Kidney epithelial cell (primary cell): Measurements from ENCODE around the gene C1QTNF7. TPM values are rescaled to one million over a fixed set of nuclear protein-coding genes. Genes with fewer than 3 reads are reported as not detected.

Experiments
- DNase-seq: peaks from one replicate; pipeline ENCODE4 v3.0.0-alpha.2; 2010; ENCODE audit warnings: low read depth
- H3K27me3 ChIP-seq: 2 replicates; pipeline ENCODE4 v1.6.0; 2011; ENCODE audit warnings: low read length; ENCODE audit not compliant: control insufficient read depth, insufficient read depth
- H3K36me3 ChIP-seq: 2 replicates; pipeline ENCODE4 v1.5.1; 2011; ENCODE audit warnings: low read length; ENCODE audit not compliant: control insufficient read depth, insufficient read depth
- H3K4me3 ChIP-seq: 2 replicates; pipeline ENCODE4 v1.5.1; 2011; ENCODE audit warnings: low read depth, mild to moderate bottlenecking, control low read depth, low read length
- total RNA-seq: library from RNA; depleted of rRNA; stranded (reverse); fragments of >200 nt; gene quantifications from 2 replicates; pipeline ENCODE4 v1.2.3, GENCODE V29; 2015
- TF ChIP-seq, protein P1 (sequence below): IDR thresholded peaks from 2 replicates; pipeline ENCODE4 v1.5.1; 2011; ENCODE audit warnings: mild to moderate bottlenecking, moderate library complexity, low read length, control low read depth, inconsistent platforms; ENCODE audit not compliant: insufficient read depth, poor library complexity, severe bottlenecking

The C1QTNF7 gene
- total RNA-seq, 1 donor from 2014 or later = not detected

DNA sequence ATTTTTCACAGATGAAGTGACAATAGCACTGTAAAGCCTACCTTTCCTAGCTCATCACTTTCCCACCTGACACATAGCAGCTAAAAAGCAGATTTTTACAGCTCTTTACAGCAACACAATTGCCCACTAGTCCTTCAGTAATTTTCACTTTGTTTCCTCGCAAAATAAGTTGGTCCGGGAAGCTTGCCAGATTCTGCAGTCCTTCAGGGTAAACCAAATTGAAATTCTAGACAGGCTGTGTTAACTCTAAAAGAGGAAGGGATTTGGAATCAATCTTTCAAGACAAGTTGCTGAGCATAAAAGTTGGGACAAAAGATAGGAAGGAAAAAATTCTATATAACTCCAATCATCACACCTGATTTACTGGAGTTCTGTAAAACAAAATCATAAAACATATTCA, 8.7 kb downstream of the C1QTNF7 start:
- H3K36me3 ChIP-seq = no peaks in the 10 kb centered on the region
- no peaks in the 10 kb centered on the region for H3K27me3 ChIP-seq
- TF ChIP-seq, protein P1, sequence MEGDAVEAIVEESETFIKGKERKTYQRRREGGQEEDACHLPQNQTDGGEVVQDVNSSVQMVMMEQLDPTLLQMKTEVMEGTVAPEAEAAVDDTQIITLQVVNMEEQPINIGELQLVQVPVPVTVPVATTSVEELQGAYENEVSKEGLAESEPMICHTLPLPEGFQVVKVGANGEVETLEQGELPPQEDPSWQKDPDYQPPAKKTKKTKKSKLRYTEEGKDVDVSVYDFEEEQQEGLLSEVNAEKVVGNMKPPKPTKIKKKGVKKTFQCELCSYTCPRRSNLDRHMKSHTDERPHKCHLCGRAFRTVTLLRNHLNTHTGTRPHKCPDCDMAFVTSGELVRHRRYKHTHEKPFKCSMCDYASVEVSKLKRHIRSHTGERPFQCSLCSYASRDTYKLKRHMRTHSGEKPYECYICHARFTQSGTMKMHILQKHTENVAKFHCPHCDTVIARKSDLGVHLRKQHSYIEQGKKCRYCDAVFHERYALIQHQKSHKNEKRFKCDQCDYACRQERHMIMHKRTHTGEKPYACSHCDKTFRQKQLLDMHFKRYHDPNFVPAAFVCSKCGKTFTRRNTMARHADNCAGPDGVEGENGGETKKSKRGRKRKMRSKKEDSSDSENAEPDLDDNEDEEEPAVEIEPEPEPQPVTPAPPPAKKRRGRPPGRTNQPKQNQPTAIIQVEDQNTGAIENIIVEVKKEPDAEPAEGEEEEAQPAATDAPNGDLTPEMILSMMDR = no peak
- no peak overlapping the region for H3K4me3 ChIP-seq
- peak; percentile 9 for DNase-seq

DNA sequence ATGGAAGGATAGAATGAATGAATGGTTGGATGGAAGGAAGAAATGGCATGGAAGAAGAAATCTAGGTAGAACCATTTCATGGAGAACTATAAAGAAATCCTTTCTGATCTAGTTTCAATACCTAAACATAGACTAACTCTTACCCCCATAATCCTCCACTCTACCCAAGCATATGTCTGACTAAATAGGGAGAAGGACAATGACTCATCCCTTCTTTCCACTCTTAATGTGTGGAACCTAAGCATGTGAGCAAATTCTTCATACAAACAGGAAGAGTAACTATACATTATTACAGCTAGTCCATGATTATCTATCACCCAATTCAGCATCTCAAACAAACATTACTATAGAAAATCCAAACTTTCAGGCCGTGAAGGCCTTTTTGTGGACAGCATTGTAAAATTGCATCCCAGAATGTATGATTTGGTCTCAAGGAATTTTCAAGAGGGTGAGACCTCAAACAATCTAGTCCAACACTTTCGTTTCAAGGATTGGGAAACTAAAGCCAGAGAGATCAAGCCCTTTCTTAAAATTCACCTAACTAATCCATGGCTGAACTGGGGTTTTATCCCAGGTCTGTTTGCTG, 11.2 kb downstream of the C1QTNF7 start:
- Histone ChIP-seq H3K36me3 (no peaks in the 10 kb centered on the region), H3K4me3 (no peak overlapping the region), H3K27me3 (no peaks in the 10 kb centered on the region)
- TF ChIP-seq, protein P1 = no peak
- DNase-seq = no peak

DNA sequence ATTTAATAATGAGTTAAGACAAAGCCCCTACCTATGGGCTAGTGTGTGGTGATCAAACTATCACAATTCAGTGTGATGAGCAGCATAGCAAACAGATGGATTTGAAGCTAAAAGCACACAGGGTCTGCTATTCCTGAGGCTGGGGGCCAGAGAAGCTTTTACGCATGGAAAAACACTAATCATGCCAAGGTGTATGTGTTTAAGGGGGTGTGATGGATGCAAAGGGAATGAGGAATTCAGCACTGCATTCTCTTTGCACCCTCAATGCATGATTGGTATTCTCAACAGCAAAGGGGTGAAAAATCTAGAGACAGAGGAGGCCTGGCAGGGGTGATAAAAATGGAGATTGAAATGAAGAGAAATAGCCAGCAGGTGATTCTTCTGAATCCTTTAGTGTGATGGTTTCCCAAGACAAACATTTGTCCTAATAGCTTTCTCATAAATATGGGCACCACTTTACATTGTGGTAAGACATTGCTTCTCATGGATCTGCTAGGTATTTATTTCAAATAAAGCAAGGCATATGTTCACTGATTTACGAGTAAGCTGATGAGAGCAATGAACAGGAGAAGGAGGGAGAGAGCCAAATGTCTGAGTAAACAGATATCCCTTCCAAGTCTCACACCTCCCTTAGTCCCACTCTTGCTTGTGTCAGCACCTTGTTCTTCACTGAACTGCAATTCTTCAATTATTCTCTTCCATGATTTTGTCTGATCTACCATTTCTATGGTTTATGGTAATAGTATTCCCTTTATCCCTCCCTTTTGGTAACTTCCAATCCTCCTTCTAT, 15.7 kb downstream of the C1QTNF7 start:
- Histone ChIP-seq H3K36me3 (no peaks in the 10 kb centered on the region), H3K4me3 (no peak overlapping the region), H3K27me3 (no peaks in the 10 kb centered on the region)
- TF ChIP-seq, protein P1 = no peak
- DNase-seq = no peak

DNA sequence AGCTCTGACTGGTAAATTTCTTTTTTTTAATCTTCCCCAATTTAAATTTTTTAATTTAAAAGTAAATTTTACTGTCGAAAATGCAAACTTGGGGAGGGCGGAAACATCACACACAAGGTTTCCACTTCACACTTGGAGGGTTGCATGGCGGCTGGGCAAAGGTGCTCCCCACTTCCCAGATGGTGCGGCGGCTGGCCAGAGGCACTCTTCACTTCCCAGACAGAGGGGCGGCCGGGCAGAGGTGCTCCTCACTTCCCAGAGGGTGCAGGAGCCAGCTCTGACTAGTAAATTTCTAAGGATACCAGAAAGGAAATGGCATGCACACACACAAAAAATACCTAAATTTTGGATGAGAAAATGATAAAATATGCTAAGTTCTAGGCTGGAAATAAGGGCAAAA, 16.4 kb downstream of the C1QTNF7 start:
- Histone ChIP-seq H3K27me3 (no peaks in the 10 kb centered on the region), H3K36me3 (no peaks in the 10 kb centered on the region), H3K4me3 (no peak overlapping the region)
- no peak for DNase-seq
- TF ChIP-seq, protein P1 = no peak

DNA sequence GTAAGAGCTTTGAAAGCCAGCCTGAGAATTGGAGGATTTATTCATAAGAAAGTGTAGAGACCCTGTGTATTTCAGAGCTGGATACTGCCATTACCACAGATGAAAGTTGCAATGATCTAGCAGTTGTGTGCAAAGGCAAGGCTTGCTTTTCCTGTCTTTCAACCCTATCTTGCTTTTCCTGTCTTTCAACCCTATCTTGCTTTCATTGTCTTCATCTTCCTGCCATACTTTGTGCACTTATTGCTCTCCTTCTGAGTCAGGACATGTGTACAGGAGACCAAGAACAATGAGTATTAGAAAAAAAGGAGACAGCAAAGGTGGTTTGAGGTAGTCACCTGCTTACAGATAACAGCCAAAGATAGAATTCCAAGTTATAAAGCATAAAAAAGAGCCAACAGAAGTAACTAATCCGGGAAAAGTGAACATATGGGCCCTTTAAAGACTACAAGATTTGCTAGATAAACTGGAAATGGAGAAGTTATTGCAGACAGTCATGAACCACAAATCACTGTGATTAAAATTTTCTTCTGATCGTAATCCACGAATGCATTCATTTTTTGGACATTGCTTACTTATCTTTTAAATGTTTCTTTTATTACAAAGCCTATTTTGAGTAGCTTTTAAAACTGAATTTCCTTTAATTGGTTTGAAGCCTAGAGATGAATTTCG, 17.2 kb downstream of the C1QTNF7 start:
- TF ChIP-seq, protein P1 = no peak
- no peak for DNase-seq
- H3K27me3 ChIP-seq = no peaks in the 10 kb centered on the region
- no peaks in the 10 kb centered on the region for H3K36me3 ChIP-seq
- H3K4me3 ChIP-seq = no peak overlapping the region
